GM21447 (cell line): ENCODE data around the gene CELA3B.
"Not testable (repeated sequence)": the region's sequence is repeated elsewhere in the genome, so short reads cannot be mapped to it uniquely, and the experiment has no call there.

ENCODE experiments used
- ATAC-seq: cut with Tn5 transposase; IDR thresholded peaks from one replicate; pipeline ENCODE4 v1.9.1; 2021; ENCODE audit not compliant: unreplicated experiment

Gene CELA3B

DNA sequence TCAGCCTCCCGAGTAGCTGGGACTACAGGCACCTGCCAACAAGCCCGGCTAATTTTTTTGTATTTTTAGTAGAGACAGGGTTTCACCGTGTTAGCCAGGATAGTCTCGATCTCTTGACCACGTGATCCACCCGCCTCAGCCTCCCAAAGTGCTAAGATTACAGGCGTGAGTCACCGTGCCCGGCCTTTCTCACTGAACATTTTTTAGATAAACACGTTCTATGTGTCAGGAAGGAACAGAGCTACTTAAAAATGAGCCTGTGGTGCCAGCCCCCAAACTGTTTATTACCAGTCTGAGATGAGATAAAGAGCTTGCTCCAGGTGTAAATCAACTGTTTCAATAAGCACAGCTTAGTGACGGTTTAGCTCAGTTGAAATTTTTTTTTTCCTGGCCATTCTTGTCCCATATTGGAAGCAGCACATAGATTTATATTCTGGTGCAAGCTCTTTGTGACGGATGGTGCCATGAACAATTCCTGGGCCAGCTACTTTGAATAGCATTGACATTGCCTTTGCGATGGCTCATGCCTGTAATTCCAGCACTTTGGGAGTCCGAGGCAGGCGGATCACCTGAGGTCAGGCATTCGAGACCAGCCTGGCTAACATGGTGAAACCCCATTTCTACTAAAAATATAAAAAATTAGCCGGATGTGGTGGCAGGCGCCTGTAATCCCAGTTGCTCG lies 33.7 kb upstream of the CELA3B start:
- ATAC-seq: not testable (repeated sequence)

DNA sequence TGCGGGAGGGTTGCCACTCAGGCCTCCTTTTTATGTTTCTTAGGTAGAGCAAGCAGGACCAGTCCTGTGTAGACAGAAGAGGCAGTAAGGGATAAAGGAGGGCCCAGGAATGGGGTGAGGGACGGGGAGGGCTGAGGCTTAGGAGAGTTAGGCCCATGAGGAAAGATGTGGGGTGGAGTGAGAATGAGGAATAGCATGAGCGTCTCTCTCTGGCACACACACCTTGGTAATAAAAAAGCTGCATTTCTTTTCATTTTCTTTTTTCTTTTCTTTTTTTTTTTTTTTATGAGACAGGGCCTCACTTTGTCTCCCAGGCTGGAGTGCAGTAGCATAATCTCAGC lies 32.1 kb upstream of the CELA3B start:
- ATAC-seq: no peak

DNA sequence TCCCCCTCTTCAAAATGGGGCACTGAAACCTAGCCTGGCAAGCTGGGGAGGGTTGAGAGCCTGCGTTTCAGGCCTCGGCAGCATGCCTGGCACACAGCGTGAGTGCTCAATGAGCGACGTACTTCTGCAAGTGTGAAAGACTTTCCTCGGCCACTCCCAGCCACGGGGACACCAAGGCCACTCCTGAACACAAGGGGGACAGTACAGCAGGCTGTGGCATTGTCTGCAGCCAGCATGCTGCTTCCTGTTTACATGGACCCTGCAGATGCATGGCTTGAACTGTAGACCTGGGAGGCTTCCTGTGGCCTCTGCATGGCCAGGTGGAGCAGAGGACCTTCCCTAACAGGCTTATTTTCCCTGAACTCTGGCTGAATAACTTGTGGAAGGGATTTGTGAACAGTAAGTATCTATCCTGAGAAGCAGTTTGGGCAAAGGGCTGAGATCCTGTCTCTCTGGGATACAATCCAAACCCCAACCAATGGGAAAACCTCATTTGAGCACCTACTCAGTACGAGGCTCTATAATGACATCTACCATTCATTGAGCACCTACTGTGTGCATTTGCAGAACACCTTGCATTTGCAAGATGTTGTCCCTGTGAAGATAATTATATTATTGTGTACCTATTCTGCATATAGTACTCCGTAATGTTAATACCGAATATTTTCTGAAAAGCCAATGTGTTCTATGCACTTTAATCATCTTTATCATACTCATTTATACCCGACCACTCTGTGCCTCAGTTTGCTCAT lies 29.8 kb upstream of the CELA3B start:
- ATAC-seq: no peak

DNA sequence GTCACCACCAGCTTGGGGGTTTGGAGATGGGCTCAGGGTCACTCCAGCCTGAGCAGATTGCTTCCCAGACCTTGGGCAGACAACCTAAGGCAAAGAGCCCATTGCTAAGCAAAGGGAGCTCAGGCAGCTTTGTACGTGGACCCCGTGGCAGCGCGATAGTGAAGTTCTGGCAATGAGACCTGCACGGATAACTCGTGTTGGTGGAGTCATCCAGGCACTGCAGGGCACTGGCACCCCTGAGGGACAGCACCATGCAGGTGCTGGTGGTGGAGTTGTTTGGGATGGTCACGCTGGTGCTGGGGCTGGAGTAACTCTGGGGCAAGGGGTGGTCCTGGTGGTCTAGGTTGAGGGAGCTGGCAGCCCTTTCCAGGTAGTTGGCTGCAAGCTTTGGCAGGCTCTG lies 26.1 kb upstream of the CELA3B start:
- ATAC-seq: no peak

DNA sequence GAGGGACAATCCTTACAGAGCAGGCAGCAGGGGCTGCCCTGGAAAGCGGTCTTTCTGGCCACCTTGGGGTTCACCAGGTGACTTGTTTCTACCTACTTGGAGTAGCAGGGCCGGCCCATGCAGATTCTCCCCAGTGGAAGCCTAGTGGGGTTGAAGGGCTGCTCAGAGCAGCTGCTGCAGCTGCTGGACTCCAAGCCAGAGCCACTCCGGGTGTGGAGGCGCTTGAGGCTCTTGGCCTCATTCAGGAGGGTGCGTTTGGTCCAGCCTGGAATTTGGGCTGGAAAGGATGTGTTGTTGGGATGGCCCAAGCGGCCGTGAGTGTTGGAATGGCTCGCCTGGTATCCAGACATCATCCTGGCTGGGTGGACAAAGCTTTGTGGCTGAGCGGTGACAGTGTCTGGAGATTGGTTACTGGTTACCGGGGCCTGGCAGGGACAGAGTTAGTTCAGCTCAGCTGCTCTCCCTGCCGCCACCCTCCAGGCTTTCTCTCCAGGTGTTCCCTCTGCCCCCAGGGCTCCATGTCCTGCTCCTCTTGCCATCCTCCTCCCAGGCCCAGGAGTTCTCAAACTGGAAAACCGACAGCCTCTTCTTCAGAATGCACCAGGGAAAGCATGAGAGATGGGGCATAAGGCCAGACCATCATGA lies 25.5 kb upstream of the CELA3B start:
- ATAC-seq: no peak

DNA sequence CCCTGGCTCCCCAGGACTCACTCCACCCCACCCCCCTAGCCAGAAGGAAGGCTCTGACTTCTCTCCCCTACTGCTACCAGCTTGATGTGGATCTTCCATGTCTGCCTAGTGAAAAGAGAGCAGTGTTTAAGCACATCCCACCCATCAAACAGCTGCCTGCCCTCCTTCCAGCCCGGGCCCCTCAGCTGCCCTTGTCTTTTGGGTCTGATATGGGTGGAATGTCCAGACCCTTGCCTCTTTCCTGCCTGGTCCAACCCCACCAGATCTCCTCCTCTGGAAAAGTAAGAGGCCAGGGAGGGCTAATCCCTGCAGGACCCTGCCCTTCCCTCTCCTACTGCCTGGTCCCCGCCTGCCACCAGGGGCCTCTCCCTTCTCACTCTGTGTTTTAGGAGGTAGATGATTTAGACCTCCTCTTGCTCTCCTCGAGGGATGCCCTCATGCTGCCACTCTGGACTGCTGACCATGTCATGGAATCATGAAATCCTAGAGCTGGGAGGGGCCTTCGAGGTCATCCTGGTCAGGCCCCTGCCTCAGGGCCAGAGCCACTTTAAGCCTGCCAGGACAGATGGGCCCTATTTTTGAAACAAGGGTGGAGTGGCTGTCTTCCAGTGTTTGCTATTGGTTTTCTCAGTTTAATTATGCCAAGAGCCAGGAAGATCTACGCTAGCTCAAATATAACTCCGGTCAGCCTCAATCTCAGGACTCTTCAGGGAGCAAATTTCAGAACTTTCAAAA lies 23.9 kb upstream of the CELA3B start:
- ATAC-seq: no peak

DNA sequence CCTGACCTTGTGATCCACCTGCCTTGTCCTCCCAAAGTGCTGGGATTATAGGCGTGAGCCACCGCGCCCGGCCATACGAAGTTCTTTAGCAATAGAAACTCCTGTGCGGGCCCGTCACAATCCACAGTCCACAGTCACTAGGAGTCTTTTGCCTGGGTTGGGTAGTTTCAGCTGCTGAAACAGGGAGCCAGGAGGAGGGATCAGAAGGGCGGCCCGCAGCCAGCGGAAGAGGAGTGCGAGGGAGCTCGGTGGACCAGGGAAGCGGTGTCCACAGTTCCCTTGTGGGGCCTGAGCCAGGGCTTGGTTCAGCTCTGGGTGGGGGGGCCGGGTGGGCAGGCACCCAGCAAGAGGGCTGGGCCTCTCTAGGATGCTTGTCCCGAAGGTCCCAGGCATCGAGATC lies 21.8 kb upstream of the CELA3B start:
- ATAC-seq: no peak

DNA sequence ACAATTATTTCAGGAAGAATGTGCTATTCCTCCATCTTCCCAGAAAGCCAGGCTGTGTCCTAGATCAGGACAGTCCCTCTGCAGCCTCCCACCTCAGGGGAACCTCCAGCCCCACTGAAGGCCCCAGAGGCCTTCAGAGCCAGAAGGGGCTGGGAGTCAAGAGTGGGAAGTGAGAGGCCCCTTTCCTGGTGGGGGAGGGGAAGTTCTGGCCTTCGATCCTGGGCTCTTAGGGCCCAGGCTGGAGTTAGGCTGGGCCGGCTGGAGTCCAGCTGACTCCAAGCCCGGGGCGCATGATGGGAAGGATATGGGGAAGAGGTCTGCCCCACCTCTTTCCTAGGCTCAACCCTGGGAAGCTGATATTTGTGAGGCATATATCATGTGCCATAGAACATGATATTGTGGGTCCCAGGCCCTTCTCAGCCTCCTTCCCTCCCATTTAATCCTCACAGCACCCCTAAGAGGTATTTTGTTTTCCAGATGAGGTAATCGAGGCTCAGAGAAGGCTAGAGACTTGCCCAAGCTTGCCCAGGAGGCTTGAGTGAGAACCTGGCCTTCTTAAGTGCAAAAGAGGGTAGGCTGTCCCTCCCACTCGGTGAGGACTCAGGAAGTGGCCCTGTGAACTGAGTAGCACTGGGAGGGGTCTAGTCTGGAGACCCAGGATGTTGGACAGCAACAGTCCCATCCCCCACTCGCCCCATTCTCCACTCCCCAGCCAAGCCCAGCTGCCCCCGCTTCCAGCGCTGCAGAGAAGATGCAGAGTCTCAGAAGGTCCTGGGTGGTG lies 21.1 kb upstream of the CELA3B start:
- no peak for ATAC-seq

DNA sequence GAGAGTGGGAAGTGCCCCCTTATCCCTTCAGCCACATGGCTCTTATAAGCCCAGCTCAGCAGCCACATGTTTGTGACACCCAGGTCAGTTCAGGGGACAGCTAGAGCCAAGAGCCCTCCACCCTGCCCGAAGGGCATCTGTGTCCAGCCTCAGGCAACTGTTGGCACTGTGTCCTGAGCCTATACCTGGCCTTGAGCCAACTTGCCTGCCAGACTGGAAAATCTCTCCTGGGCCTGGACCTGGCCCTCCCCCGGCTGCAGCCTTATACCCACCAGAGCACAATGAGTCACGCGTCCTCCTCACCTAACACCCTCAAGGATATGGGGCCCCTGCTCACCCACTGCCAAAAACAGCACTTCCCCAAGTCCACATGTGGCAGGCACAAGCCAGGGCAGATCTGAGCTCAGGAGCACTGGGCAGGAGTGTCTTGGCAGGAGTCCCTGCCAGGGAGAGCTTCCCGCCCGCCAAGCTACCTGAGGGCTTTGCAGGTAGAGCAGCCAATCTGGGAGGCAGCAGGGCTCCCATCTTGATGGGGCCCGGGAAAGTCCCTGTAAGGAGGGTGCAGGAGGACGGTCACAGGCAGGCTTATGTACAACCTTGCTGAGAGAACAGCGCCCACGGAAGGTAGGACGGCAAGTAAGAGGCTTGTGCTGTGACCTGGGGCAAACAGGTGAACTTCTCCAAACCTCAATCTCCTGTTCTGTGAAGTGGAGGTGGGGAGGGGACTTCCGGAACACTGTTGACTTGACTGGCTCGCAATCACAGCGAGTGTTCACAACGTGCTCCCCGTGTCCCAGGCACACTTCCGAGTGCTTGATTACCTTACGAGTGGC lies 19.9 kb upstream of the CELA3B start:
- ATAC-seq: no peak

DNA sequence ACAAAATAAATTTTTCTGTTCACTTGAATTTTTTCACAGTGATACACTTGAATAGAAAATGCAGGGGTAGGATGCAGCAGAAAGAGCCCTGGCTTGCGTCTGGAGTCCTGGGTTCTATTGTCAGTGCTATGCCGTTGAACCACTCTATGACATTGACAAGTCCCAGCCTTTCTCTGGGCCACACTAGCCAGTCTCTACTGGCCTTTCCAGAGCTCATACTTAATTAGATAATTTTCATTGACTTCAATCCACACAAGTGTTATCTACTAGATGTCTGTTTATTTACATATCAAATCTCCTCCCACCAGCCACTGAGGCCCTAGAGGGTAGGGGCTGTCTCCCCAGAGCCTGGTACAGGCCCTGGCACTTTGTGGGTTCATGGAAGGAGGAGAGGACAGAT lies 15.5 kb upstream of the CELA3B start:
- no peak for ATAC-seq

DNA sequence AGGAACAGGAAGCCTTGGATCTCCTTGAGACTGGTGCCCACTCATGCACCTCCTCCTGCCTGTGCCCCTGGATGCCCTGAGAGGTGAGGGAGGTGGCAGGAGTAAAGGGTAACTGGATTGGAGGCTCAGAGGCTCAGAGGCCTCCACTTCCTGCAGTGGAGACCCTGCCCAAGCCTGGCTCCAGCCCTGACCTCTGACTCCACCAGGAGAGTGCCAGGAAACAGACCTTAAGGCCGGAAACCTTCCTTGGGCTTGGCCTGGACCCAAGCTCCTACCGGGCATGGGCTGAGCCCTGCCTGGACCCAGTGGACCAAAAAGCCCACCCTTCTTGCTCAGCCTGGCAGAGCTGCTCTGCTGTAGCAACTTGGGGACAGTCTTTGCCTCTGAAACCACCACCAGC lies 15.0 kb upstream of the CELA3B start:
- no peak for ATAC-seq

DNA sequence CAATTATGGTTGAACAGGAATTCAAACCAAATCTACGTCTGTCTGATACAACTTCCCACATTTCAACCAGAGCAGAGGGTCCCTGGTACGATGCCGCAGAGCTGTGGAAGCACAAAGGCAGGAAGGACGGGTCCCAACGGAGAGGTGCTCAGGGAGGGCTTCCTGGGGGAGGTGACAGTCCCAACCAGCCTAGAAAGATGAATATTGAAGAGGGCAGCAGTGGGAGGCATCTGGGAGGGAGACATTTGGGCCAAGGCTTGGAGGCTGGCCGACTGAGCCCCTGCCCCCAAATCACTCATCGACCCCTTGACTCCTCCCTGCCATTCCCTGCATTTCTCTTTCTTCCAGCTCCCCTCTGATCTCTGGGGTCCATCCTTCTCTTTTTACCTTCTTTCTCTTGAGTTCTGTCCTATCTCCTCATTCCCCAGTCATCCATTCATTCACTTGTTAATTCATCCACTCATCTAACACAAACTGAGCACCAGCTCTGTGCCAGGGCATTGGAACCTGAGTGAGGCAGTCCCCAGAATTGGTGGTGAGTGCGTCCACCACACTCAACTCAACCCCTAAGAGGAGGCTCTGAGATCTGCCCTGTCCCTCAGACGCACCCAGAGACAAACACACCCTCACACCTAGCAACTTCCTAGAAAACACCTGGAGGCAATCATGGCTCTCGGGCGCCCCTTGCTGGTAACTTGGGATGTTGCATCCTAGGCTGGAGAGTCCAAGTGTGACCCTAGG lies 13.2 kb upstream of the CELA3B start:
- ATAC-seq: no peak

DNA sequence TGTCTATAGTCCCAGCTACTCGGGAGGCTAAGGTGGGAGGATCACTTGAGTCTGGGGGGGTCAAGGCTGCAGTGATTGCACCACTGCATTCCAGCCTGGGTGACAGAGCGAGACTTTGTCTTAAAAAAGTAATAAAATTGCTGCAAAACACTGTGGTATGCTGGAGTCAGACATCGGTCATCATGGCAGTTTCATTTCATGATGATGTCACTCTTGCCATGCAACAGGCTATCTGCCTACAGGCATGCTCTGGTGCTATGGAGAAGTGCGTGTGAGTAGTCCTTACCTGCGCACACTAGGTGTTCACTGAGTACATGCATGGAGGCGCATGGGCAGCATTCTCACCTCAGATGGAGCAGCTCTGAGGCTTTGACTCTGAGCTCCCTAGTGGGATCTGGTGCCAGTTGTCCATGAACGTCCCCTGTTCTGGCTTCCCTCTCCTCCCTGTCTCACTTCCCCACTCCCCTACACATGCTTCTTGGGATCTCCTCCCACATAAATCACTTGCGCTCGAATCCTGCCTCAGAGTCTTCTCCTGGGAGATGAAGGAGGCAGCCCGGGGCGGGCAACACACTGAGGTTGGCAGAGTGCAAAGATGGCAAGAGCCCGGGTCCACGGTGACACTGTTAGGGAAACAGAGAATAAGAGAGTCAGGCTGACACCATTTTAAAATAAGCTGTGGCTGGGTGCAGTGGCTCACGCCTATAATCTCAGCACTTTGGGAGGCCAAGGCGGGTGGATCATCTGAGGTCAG lies 10.4 kb upstream of the CELA3B start:
- no peak for ATAC-seq

DNA sequence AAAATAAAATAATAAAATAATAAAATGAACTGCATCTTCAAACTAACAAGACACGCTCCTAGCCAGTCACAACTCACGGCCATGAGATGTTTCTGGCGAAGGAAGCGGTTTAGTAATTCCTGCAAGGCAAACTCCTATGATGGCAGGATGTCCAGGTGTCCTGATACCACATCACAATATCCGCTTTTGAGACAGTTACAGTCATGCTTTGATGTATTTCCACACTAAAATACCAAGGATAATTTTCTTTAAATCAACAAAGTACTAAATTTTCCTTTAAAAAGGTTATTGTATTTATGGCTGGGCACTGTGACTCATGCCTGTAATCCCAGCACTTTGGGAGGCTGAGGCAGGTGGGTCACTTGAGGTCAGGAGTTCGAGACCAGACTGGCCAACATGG lies 9.6 kb upstream of the CELA3B start:
- not testable (repeated sequence) for ATAC-seq

DNA sequence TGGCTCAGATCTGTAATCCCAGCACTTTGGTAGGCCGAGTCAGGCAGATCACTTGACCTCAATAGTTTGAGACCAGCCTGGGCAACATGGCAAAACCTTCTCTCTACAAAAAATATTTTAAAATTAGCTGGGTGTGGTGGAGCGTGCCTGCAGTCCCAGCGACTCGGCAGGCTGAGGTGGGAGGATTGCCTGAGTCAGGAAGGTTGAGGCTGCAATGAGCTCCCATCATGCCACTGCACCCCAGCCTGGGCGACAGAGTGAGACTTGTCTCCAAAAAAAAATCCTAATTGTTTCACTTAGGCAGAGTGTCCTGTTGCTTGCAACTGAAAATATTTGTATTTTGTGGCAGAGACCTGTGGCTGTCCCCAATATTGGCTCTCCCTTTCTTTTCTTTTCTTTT lies 7.8 kb upstream of the CELA3B start:
- not testable (repeated sequence) for ATAC-seq

DNA sequence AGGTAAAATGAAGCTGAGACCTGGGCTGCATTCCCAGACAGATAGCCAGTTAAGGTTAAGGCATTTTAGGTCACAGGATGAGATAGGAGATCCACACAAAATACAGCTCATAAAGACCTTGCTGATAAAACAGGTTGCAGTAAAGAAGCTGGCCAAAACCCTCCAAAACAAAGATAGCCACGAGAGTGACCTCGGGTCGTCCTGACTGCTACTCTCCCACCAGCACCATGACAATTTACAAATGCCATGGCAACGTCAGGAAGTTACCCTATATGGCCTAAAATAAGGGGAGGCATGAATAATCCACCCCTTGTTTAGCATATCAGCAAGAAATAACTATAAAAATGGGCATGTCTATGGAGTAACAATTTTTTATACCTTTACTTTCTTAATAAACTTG lies 6.3 kb upstream of the CELA3B start:
- ATAC-seq: not testable (repeated sequence)

DNA sequence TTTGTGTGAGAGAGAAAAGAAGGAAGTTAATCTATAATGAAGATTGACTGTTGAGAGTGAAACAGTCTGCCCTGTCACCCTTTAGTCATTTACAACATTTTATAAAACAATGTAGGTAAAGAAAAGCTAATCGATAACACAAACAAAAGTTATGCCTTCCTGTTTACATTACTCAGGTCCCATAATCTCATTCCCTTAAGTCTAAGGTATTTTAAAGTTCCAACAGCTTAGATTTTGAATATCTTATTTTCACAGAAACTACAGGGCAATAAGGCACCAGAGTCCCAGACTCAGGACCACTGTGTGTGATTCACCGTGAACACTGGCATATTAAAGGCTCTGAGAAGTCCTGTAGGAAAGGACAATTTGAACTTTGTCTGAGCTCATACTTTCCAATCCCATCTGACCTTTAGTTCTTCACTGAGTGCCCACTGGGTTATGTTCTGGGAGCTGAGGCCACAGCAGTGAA lies 3.8 kb upstream of the CELA3B start:
- not testable (repeated sequence) for ATAC-seq

DNA sequence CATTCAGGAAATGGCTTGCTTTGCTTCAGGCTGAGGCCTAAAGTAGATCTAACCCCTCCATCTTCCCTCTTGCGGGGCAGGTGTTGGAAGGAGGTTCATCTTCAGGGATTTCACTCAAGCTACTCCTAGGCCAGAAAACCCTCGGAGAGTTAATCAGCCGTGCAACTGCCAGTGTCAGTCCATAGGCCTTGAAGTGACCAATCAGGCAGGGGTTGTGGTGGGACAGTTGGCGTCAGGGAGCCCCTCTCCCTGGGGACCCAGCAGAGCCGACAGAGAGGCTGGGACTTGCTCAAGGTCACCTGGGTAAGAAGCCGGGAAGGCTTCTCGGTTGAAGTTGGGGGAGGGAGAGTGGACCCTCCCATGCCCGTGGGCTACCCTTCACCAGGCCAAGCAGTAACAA lies 2.9 kb upstream of the CELA3B start:
- ATAC-seq: not testable (repeated sequence)
